Stomach (tissue), 9 donors: ENCODE results near the gene TMEM72. TPM values are rescaled to one million over a fixed set of nuclear protein-coding genes. Genes with fewer than 3 reads are reported as not detected.

Experiments used
- DNase-seq, 2 donors: peaks; one replicate each; pipeline versions ENCODE4 v3.0.0 to v3.0.0-alpha.2; 2013 to 2019
- H3K27ac ChIP-seq, 5 donors: fragments of 200-600 bp in 4 of 5; sonication (generic) in 4 of 5; one replicate each; pipeline ENCODE4 v1.5.1; 2013 to 2019; ENCODE audit warnings: mild to moderate bottlenecking in 1 of 5, moderate library complexity in 1 of 5
- H3K27me3 ChIP-seq, 3 donors: fragments of 200-600 bp; sonication (generic); one replicate each; pipeline ENCODE4 v1.5.1; 2017 to 2019; ENCODE audit warnings: mixed run types in 1 of 3
- H3K36me3 ChIP-seq, 4 donors: fragments of 200-600 bp; sonication (generic); 1 replicate in 3 of 4; 2 replicates in 1 of 4; pipeline ENCODE4 v1.5.1; 2016 to 2019
- H3K4me1 ChIP-seq, 4 donors: fragments of 200-600 bp; sonication (generic); one replicate each; pipeline ENCODE4 v1.5.1; 2016 to 2019
- H3K4me3 ChIP-seq, 4 donors: fragments of 200-600 bp; sonication (generic) in 3 of 4; one replicate each; pipeline ENCODE4 v1.5.1; 2016 to 2019; ENCODE audit warnings: mild to moderate bottlenecking in 1 of 4
- H3K9me3 ChIP-seq, 4 donors: fragments of 200-600 bp; sonication (generic); one replicate each; pipeline ENCODE4 v1.5.1; 2016 to 2019
- CTCF ChIP-seq, 7 experiments: fragments of 450-650 bp in 4 of 7; fragments of 200-600 bp in 3 of 7; sonication (generic) in 3 of 7; IDR thresholded peaks; one replicate each; pipeline ENCODE4 v1.5.1; 2016 to 2019; ENCODE audit warnings: antibody characterized with exemption in 7 of 7, control low read depth in 2 of 7, mild to moderate bottlenecking in 1 of 7
- EP300 ChIP-seq: sonication (generic); formaldehyde crosslinking; IDR thresholded peaks from one replicate; pipeline ENCODE4 v1.6.1; 2017; ENCODE audit warnings: antibody characterized with exemption
- POLR2A ChIP-seq, 4 donors: fragments of 450-650 bp; IDR thresholded peaks; one replicate each; pipeline ENCODE4 v1.6.1; 2016; ENCODE audit warnings: antibody characterized with exemption in 4 of 4, control low read depth in 2 of 4, mild to moderate bottlenecking in 1 of 4, moderate library complexity in 1 of 4
- POLR2AphosphoS5 ChIP-seq, 3 donors: sonication (generic); formaldehyde crosslinking; IDR thresholded peaks; one replicate each; pipeline ENCODE4 v1.6.1; 2016; ENCODE audit warnings: antibody characterized with exemption in 3 of 3
- WGBS, 5 donors: extraction: QIAGEN DNeasy Blood & Tissue Kit in 3 of 5; methylation state at CpG; one replicate each; pipeline versions ENCODE4 v1.1.5 to v1.1.7; 2013 to 2018; 5-methylcytosine and 5-hydroxymethylcytosine counted together
- intact Hi-C: fragments of 100-400 bp; cut with DNase I; formaldehyde crosslinking; loops from one replicate; pipeline ENCODE4 v1.15.1; 2023; ENCODE audit warnings: low total_unique reads
- polyA plus RNA-seq, 3 donors: library from polyadenylated mRNA; stranded (reverse); fragments of 200-250 nt; gene quantifications; one replicate each; pipeline ENCODE4 v1.2.3, GENCODE V29; 2013
- total RNA-seq, 5 donors: library from RNA; depleted of rRNA; stranded (reverse); fragments of >200 nt; gene quantifications; one replicate each; pipeline versions ENCODE4 v1.1.0 to v1.2.3, GENCODE V29; 2014 to 2016
- donor health status: healthy with polysubstance abuse.
- donor health status: Bipolar disorder and iron deficiency.
- donor health status: healthy.

The TMEM72 gene
- total and polyA plus RNA-seq, 8 donors: 0.13 to 30.4 (median 1.3) TPM; not detected in 5

- intact Hi-C loops: loop anchor here (5.0 kb wide), 1 partner anchor 34 kb away; no protein-coding TSS in a partner anchor
- peak overlapping the region in 3 of 5 donors; percentile 34 to 51 (median 39) for H3K27ac ChIP-seq
- H3K9me3 ChIP-seq: no peaks in the 10 kb centered on the region
- H3K27me3 ChIP-seq: no peaks in the 10 kb centered on the region
- no peak overlapping the region for H3K4me3 ChIP-seq
- H3K36me3 ChIP-seq: peaks cover 6 to 21% (median 17%) of the 10 kb centered on the region in 4 donors
- 67 to 78% (median 78%) methylated on average over 8 of the region's 8 CpGs for WGBS, 5 donors
- DNase-seq: no peak
- TF ChIP-seq POLR2AphosphoS5 (IDR thresholded peaks at IDR 0.05) (no peak), POLR2A (IDR thresholded peaks at IDR 0.05) (no peak), EP300 (no peak), CTCF (IDR thresholded peaks at IDR 0.05) (no peak)
- H3K4me1 ChIP-seq: peaks cover 36 to 82% (median 63%) of the 10 kb centered on the region in 4 donors
These were observed 55.1 kb downstream of the TMEM72 start for GRCh38 chr10:44966129-44966815.

GRCh38 chr10:44966816-44967509, 55.8 kb downstream of the TMEM72 start:
- 92 to 96% (median 93%) methylated on average over 2 to 8 of the region's 8 CpGs for WGBS, 5 donors
- Histone ChIP-seq H3K9me3 (no peaks in the 10 kb centered on the region), H3K27ac (peak overlapping the region in 4 of 5 donors; percentile 39 to 70 (median 54)), H3K27me3 (no peaks in the 10 kb centered on the region), H3K36me3 (peaks cover 9 to 28% (median 24%) of the 10 kb centered on the region in 4 donors), H3K4me1 (peaks cover 36 to 76% (median 61%) of the 10 kb centered on the region in 4 donors), H3K4me3 (no peak overlapping the region)
- DNase-seq: no peak
- intact Hi-C loops: loop anchor here (5.0 kb wide), 1 partner anchor 35 kb away; no protein-coding TSS in a partner anchor
- TF ChIP-seq CTCF (IDR thresholded peaks at IDR 0.05) (peak in 1 of 7 experiments; percentile 21), EP300 (no peak)

GRCh38 chr10:44967616-44968015, 56.5 kb downstream of the TMEM72 start:
- Histone ChIP-seq H3K27ac (peak overlapping the region in 4 of 5 donors; percentile 39 to 70 (median 54)), H3K4me1 (peaks cover 36 to 69% (median 58%) of the 10 kb centered on the region in 4 donors), H3K36me3 (peaks cover 9 to 34% (median 28%) of the 10 kb centered on the region in 4 donors), H3K4me3 (no peak overlapping the region), H3K9me3 (no peaks in the 10 kb centered on the region), H3K27me3 (no peaks in the 10 kb centered on the region)
- DNase-seq: no peak
- 76 to 87% (median 85%) methylated on average over 4 of the region's 4 CpGs for WGBS, 5 donors
- TF ChIP-seq POLR2A (IDR thresholded peaks at IDR 0.05): no peak
- no peak for TF ChIP-seq POLR2AphosphoS5 (IDR thresholded peaks at IDR 0.05)
- TF ChIP-seq EP300: no peak
- TF ChIP-seq CTCF (IDR thresholded peaks at IDR 0.05): no peak
- intact Hi-C loops: loop anchor here (5.0 kb wide), 1 partner anchor 35 kb away; no protein-coding TSS in a partner anchor

- Histone ChIP-seq H3K9me3 (no peaks in the 10 kb centered on the region), H3K4me1 (peaks cover 38 to 68% (median 60%) of the 10 kb centered on the region in 4 donors), H3K4me3 (peak overlapping the region in 1 of 4 donors; percentile 3), H3K27ac (peak overlapping the region in 4 of 5 donors; percentile 39 to 70 (median 54)), H3K27me3 (no peaks in the 10 kb centered on the region), H3K36me3 (peaks cover 9 to 39% (median 30%) of the 10 kb centered on the region in 4 donors)
- DNase-seq: no peak
- TF ChIP-seq POLR2AphosphoS5 (IDR thresholded peaks at IDR 0.05) (no peak), POLR2A (IDR thresholded peaks at IDR 0.05) (no peak), CTCF (IDR thresholded peaks at IDR 0.05) (no peak), EP300 (no peak)
- intact Hi-C loops: loop anchor here (5.0 kb wide), 1 partner anchor 36 kb away; no protein-coding TSS in a partner anchor
- 51 to 80% (median 66%) methylated on average over 3 of the region's 3 CpGs for WGBS, 5 donors
These were observed 57.0 kb downstream of the TMEM72 start for GRCh38 chr10:44968091-44968490.
